Natural killer cell treated with Interleukin-12 subunit alpha and Interleukin-12 subunit beta and Interleukin-15 and Interleukin-18, amount 100 ng/mL, for 72 hours (primary cell): ENCODE data around the gene APBB2. TPM values are rescaled to one million over a fixed set of nuclear protein-coding genes. Genes with fewer than 3 reads are reported as not detected.
"Not testable (repeated sequence)": the region's sequence is repeated elsewhere in the genome, so short reads cannot be mapped to it uniquely, and the experiment has no call there.

Source experiments
- ATAC-seq, 2 donors: fragments of 150-1000 bp; cut with Tn5 transposase in 1 of 2; sonication (Bioruptor Pico), chemical (Tn5 transposase) in 1 of 2; 2 replicates each; pipeline ENCODE4 v1.10.0; 2021
- DNase-seq: peaks from one replicate; pipeline ENCODE4 v3.0.0; 2022; ENCODE audit warnings: low spot score
- H3K27ac Mint-ChIP-seq, 2 donors: 1 replicate in 1 of 2; 2 replicates in 1 of 2; pipeline ENCODE4 v1.8.0; 2022; ENCODE audit warnings: mixed read lengths in 2 of 2, mild to moderate bottlenecking in 1 of 2, moderate library complexity in 1 of 2
- H3K27me3 Mint-ChIP-seq, 2 donors: 1 replicate in 1 of 2; 2 replicates in 1 of 2; pipeline ENCODE4 v1.8.0; 2022; ENCODE audit warnings: mixed read lengths in 2 of 2
- H3K36me3 Mint-ChIP-seq: one replicate; pipeline ENCODE4 v1.8.0; 2022; ENCODE audit warnings: mixed read lengths
- H3K4me1 Mint-ChIP-seq, 2 donors: 1 replicate in 1 of 2; 2 replicates in 1 of 2; pipeline ENCODE4 v1.8.0; 2022; ENCODE audit warnings: low read depth in 2 of 2, mixed read lengths in 2 of 2, mild to moderate bottlenecking in 1 of 2
- H3K4me3 Mint-ChIP-seq: one replicate; pipeline ENCODE4 v1.8.0; 2022; ENCODE audit warnings: mixed read lengths
- H3K9me3 Mint-ChIP-seq: 2 replicates; pipeline ENCODE4 v1.8.0; 2022; ENCODE audit warnings: mixed read lengths
- total RNA-seq, 2 donors: library from RNA; stranded (reverse); gene quantifications; one replicate each; pipeline ENCODE4 v1.2.3, GENCODE V29; 2022

The APBB2 gene
- total RNA-seq, 2 donors from 2014 or later, result 18.7 to 31.9 TPM

DNA sequence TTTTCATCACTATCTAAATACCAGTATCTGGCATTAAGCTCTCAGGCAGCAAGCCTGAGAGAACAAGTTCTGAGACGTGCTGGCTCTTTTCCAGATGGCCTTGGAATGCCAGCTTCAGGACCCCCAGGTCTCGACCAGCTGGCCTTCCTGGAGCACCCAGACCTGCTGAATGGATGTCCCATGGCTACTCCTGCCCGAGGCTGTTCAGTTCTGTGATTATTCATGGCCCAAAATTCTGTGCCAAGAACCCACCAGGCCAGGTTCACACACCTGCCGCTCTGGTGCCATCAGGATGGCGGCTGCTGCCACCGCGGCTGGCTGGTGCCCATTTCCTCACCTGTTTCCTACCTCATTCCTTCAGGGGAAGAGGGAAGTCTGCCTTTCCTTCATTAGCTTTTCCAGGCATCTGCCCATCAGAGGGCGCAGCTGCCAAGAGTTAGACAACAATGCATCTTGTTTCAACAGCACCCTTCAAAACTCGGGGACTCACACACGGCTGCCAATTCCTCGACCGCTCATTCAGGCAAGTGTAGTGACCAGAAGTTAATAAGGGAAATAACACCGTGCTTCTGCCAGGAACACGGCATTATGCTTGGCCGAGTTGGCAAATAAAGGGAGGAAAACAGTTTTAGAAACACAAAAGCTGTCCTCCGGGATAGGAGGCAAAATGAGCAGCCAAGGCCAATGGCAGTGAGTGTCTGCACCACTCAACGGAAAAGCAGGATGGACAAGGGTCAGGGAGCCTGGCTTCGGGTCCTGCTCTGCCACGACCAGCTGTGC, 290.8 kb downstream of the APBB2 start:
- DNase-seq, result no peak
- Mint-ChIP-seq H3K9me3 (no peaks in the 10 kb centered on the region), H3K4me3 (no peak overlapping the region), H3K36me3 (no peaks in the 10 kb centered on the region), H3K27ac (no peak overlapping the region), H3K4me1 (peaks cover 4 to 5% of the 10 kb centered on the region in 2 donors), H3K27me3 (peaks cover 15 to 24% of the 10 kb centered on the region in 2 donors)
- no peak for ATAC-seq

GRCh38 chr4:40919976-40920375, 294.4 kb downstream of the APBB2 start:
- H3K4me3 Mint-ChIP-seq, H3K27ac Mint-ChIP-seq, DNase-seq, ATAC-seq, H3K9me3 Mint-ChIP-seq, H3K36me3 Mint-ChIP-seq, H3K4me1 Mint-ChIP-seq: not testable (repeated sequence)
- H3K27me3 Mint-ChIP-seq, result peaks cover 7 to 17% of the 10 kb centered on the region in 2 donors

DNA sequence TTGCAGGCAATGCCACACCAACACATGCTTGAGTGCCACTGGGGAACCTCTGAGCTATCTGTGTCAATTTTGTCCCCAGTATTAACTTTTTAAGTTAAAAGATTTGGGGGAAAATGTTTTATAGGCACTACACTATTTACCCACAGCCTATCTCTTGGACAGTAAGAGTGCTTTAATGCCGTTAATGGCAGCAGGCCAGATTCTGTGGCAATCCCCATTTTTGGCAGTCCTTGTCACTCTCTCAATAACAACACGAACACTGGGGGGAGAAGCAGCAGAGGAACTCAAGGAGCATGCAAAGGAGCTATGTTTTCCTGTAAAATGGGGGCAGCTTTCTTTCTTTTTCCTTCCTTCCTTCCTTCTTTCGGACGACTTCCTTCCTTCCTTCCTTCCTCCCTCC, 296.0 kb downstream of the APBB2 start:
- no peak for DNase-seq
- H3K27ac Mint-ChIP-seq, result no peak overlapping the region
- ATAC-seq, result no peak
- H3K4me1 Mint-ChIP-seq, result peaks cover 0 to 3% of the 10 kb centered on the region in 2 donors
- no peaks in the 10 kb centered on the region for H3K36me3 Mint-ChIP-seq
- no peaks in the 10 kb centered on the region for H3K9me3 Mint-ChIP-seq
- no peak overlapping the region for H3K4me3 Mint-ChIP-seq
- H3K27me3 Mint-ChIP-seq, result peaks cover 3 to 17% of the 10 kb centered on the region in 2 donors

GRCh38 chr4:40916880-40917279, 297.5 kb downstream of the APBB2 start:
- no peak overlapping the region for H3K4me3 Mint-ChIP-seq

GRCh38 chr4:40916218-40916555, 298.2 kb downstream of the APBB2 start:
- no peak overlapping the region for H3K4me3 Mint-ChIP-seq
- H3K27me3 Mint-ChIP-seq, result peaks cover 3 to 17% of the 10 kb centered on the region in 2 donors
- peaks cover 0 to 3% of the 10 kb centered on the region in 2 donors for H3K4me1 Mint-ChIP-seq
- no peak overlapping the region for H3K27ac Mint-ChIP-seq
- ATAC-seq (no peak), DNase-seq (no peak)
- no peaks in the 10 kb centered on the region for H3K9me3 Mint-ChIP-seq
- H3K36me3 Mint-ChIP-seq, result no peaks in the 10 kb centered on the region

More at GRCh38 chr4:40916880-40917279, 297.5 kb downstream of the APBB2 start:
- ATAC-seq, result peak; percentile 48 to 60
- peaks cover 3 to 17% of the 10 kb centered on the region in 2 donors for H3K27me3 Mint-ChIP-seq
- no peak for DNase-seq
- no peaks in the 10 kb centered on the region for H3K36me3 Mint-ChIP-seq
- no peak overlapping the region for H3K27ac Mint-ChIP-seq
- H3K9me3 Mint-ChIP-seq, result no peaks in the 10 kb centered on the region
- peaks cover 0 to 3% of the 10 kb centered on the region in 2 donors for H3K4me1 Mint-ChIP-seq

- DNase-seq, result no peak
- Mint-ChIP-seq H3K9me3 (no peaks in the 10 kb centered on the region), H3K4me1 (peaks cover 0 to 3% of the 10 kb centered on the region in 2 donors), H3K4me3 (no peak overlapping the region), H3K27me3 (peaks cover 3 to 17% of the 10 kb centered on the region in 2 donors), H3K27ac (no peak overlapping the region), H3K36me3 (no peaks in the 10 kb centered on the region)
- ATAC-seq, result no peak
These were observed 298.8 kb downstream of the APBB2 start for GRCh38 chr4:40915318-40916217.

DNA sequence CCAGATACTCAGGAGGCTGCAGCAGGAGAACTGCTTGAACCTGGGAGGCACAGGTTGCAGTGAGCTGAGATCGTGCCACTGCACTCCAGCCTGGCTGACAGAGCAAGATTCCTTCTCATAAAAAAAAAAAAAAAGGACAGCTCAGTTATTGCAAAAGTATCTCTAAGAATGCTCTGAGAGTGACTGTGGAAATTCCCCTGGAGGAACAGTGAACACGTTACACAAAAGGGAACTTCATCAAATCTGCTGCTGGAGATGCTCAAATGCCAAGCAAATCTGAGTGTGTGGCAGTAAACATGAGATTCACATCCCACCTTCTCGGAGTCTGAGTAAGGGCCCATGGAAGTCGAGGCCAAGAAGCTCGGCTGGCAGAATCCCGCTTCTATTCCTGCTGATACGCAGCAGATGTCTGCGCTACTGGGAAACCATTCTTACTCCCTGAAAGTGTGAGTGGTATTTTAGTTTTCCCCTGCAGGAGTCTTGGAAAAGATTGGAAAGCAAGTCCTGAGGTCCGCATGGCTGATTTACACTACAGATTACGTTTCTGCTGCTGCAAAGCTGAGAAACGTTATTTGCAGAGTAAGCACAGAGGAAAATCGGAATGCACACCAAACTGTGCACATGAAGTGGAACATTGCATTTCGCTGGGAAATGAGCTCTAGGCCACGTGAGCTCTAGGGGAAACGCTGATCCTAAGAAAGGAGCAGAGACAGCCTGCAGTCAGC, 301.7 kb downstream of the APBB2 start:
- ATAC-seq (no peak), DNase-seq (no peak)
- Mint-ChIP-seq H3K27ac (no peak overlapping the region), H3K4me3 (no peak overlapping the region), H3K4me1 (peaks cover 6 to 8% of the 10 kb centered on the region in 2 donors), H3K36me3 (no peaks in the 10 kb centered on the region), H3K9me3 (no peaks in the 10 kb centered on the region), H3K27me3 (peaks cover 3 to 11% of the 10 kb centered on the region in 2 donors)

DNA sequence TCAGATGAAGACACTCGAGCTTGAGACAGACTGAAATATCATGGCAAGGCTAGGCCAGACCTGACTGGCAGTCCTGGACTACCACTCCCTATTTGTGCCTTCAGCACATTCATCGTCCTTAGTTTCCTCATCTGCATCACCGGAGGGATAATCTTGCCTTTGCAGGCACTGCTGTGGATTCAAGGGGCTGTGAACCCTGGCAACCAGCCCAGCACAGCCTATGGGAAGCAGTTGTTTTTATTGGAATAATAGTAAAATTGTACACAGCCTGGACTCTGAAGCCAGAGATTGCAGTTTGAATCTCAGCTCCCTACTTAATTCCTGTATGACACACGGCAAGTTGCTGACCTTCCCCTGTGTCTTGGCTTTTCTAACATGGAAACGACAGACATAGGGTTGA, 303.6 kb downstream of the APBB2 start:
- no peaks in the 10 kb centered on the region for H3K9me3 Mint-ChIP-seq
- H3K27ac Mint-ChIP-seq, result no peak overlapping the region
- H3K36me3 Mint-ChIP-seq, result no peaks in the 10 kb centered on the region
- H3K4me3 Mint-ChIP-seq, result no peak overlapping the region
- DNase-seq, result no peak
- peaks cover 5 to 6% of the 10 kb centered on the region in 2 donors for H3K4me1 Mint-ChIP-seq
- no peak for ATAC-seq
- H3K27me3 Mint-ChIP-seq, result peaks cover 1 to 3% of the 10 kb centered on the region in 2 donors

GRCh38 chr4:40909363-40909876, 304.9 kb downstream of the APBB2 start:
- no peak for DNase-seq
- H3K9me3 Mint-ChIP-seq, result no peaks in the 10 kb centered on the region
- no peak overlapping the region for H3K4me3 Mint-ChIP-seq
- H3K4me1 Mint-ChIP-seq, result peaks cover 5 to 6% of the 10 kb centered on the region in 2 donors
- no peaks in the 10 kb centered on the region for H3K27me3 Mint-ChIP-seq
- no peak overlapping the region for H3K27ac Mint-ChIP-seq
- no peak for ATAC-seq
- no peaks in the 10 kb centered on the region for H3K36me3 Mint-ChIP-seq

GRCh38 chr4:40908702-40909362, 305.5 kb downstream of the APBB2 start:
- H3K4me3 Mint-ChIP-seq, result no peak overlapping the region
- no peaks in the 10 kb centered on the region for H3K36me3 Mint-ChIP-seq
- DNase-seq (no peak), ATAC-seq (peak; percentile 64 to 73)
- peaks cover 5 to 6% of the 10 kb centered on the region in 2 donors for H3K4me1 Mint-ChIP-seq
- no peaks in the 10 kb centered on the region for H3K9me3 Mint-ChIP-seq
- H3K27ac Mint-ChIP-seq, result no peak overlapping the region
- H3K27me3 Mint-ChIP-seq, result no peaks in the 10 kb centered on the region

DNA sequence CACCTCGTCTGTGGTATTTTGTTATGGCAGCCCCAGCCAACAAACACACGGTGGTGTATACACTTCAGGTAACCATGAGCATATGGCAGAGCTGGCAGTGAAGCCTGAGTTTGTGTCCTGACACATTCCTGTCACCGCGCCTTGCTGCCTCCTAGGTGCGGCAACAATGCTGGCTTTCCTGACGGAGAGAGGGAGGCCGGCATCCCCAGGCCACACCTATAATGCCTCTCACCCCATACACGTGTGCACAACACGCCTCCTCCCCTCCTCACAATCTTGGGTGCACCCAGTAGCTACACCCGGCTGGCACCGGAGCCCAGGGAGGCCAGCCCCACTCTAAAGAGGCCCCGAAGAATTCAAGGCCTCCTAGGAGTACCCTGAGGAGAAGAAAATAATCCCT, 306.0 kb downstream of the APBB2 start:
- Mint-ChIP-seq H3K27me3 (no peaks in the 10 kb centered on the region), H3K36me3 (no peaks in the 10 kb centered on the region), H3K27ac (no peak overlapping the region), H3K4me3 (no peak overlapping the region), H3K9me3 (no peaks in the 10 kb centered on the region), H3K4me1 (peaks cover 5 to 6% of the 10 kb centered on the region in 2 donors)
- DNase-seq, result no peak
- peak in 1 of 2 donors; percentile 2 for ATAC-seq

GRCh38 chr4:40905414-40905813, 308.9 kb downstream of the APBB2 start:
- no peaks in the 10 kb centered on the region for H3K27me3 Mint-ChIP-seq
- no peak for ATAC-seq
- no peaks in the 10 kb centered on the region for H3K36me3 Mint-ChIP-seq
- H3K9me3 Mint-ChIP-seq, result no peaks in the 10 kb centered on the region
- H3K27ac Mint-ChIP-seq, result no peak overlapping the region
- H3K4me1 Mint-ChIP-seq, result peaks cover 5 to 6% of the 10 kb centered on the region in 2 donors
- DNase-seq, result no peak
- H3K4me3 Mint-ChIP-seq, result no peak overlapping the region

DNA sequence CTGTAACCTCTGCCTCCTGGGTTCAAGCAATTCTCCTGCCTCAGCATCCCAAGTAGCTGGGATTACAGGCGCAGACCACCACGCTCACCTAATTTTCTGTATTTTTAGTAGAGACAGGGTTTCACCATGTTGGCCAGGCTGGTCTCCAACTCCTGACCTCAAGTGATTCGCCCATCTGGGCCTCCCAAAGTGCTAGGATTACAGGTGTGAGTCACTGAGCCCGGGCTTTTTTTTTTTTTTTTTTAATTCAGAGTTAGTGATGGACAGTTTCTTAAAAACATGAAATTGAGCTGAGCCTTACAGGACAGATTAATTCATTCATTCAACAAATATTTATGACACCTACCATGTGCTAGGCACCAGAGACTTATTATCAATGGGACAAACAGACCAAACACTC, 313.8 kb downstream of the APBB2 start:
- H3K27ac Mint-ChIP-seq, DNase-seq, H3K36me3 Mint-ChIP-seq, H3K27me3 Mint-ChIP-seq, H3K9me3 Mint-ChIP-seq, ATAC-seq, H3K4me1 Mint-ChIP-seq, H3K4me3 Mint-ChIP-seq: not testable (repeated sequence)
